ENCODE measurements around the gene UPK3A.
"Not testable (repeated sequence)": the region's sequence is repeated elsewhere in the genome, so short reads cannot be mapped to it uniquely, and the experiment has no call there.

- not testable (repeated sequence) for TF ChIP-seq EZH2 (IDR thresholded peaks at IDR 0.05; ENCODE audit: borderline replicate concordance, insufficient read depth, low read length, poor library complexity, severe bottlenecking); CTCF (IDR thresholded peaks at IDR 0.05; ENCODE audit: poor library complexity, severe bottlenecking)
Observed at GRCh38 chr22:45257941-45258340, 26.8 kb upstream of the UPK3A start.

Measured in neural cell (in vitro differentiated cells).